ENCODE data around the gene INO80.

GRCh38 chr15:40958146-40958545 lies 157.9 kb downstream of the INO80 start:
- no peak for TF ChIP-seq ARNTL (CRISPR knock-in tag; IDR thresholded peaks at IDR 0.05; ENCODE audit: borderline replicate concordance, low read depth)
- no peak for TF ChIP-seq ZNF565 (CRISPR knock-in tag; conservative IDR thresholded peaks at IDR 0.05; ENCODE audit: low read depth)
- TF ChIP-seq ISL1 (CRISPR knock-in tag; IDR thresholded peaks at IDR 0.05) = no peak
- TF ChIP-seq ZNF70 (CRISPR knock-in tag; IDR thresholded peaks at IDR 0.05) = no peak
- TF ChIP-seq PATZ1 (CRISPR knock-in tag; IDR thresholded peaks at IDR 0.05; ENCODE audit: borderline replicate concordance) = no peak
- TF ChIP-seq TCF4 (CRISPR knock-in tag; IDR thresholded peaks at IDR 0.05; ENCODE audit: borderline replicate concordance) = no peak
- no peak for TF ChIP-seq ZC3H10 (CRISPR knock-in tag; IDR thresholded peaks at IDR 0.05)
- TF ChIP-seq ESRRG (CRISPR knock-in tag; IDR thresholded peaks at IDR 0.05) = no peak
- no peak for TF ChIP-seq ZFP30 (CRISPR knock-in tag; IDR thresholded peaks at IDR 0.05)
- no peak for TF ChIP-seq ZNF8 (CRISPR knock-in tag; IDR thresholded peaks at IDR 0.05)
- TF ChIP-seq ZFP3 (CRISPR knock-in tag; IDR thresholded peaks at IDR 0.05) = no peak
